Liver (tissue), 3 donors: Measurements from ENCODE around the gene TXNDC12.

Source experiments
- GABPA ChIP-seq, 2 donors: IDR thresholded peaks in 1 of 2; conservative IDR thresholded peaks in 1 of 2; 2 replicates each; pipeline ENCODE4 v1.6.1; 2016; ENCODE audit warnings: antibody characterized with exemption in 2 of 2, mild to moderate bottlenecking in 1 of 2, moderate library complexity in 1 of 2
- HNF4A ChIP-seq, 2 donors: conservative IDR thresholded peaks; 2 replicates each; pipeline ENCODE4 v1.6.1; 2016; ENCODE audit warnings: antibody characterized with exemption in 2 of 2, mild to moderate bottlenecking in 2 of 2
- JUND ChIP-seq, 2 donors: IDR thresholded peaks; 2 replicates each; pipeline ENCODE4 v1.6.1; 2016; ENCODE audit warnings: antibody characterized with exemption in 2 of 2
- NR2F2 ChIP-seq: IDR thresholded peaks from 2 replicates; pipeline ENCODE4 v1.6.1; 2016; ENCODE audit warnings: antibody characterized with exemption
- RAD21 ChIP-seq, 2 donors: IDR thresholded peaks; 2 replicates each; pipeline ENCODE4 v1.6.1; 2016; ENCODE audit warnings: antibody characterized with exemption in 2 of 2, mild to moderate bottlenecking in 2 of 2
- RXRA ChIP-seq, 2 donors: IDR thresholded peaks; 2 replicates each; pipeline ENCODE4 v1.6.1; 2017 to 2018; ENCODE audit warnings: antibody characterized with exemption in 2 of 2, mild to moderate bottlenecking in 1 of 2
- SP1 ChIP-seq: IDR thresholded peaks from 2 replicates; pipeline ENCODE4 v1.6.1; 2018; ENCODE audit warnings: antibody characterized with exemption, mild to moderate bottlenecking
- TAF1 ChIP-seq: conservative IDR thresholded peaks from 2 replicates; pipeline ENCODE4 v1.6.1; 2016; ENCODE audit warnings: antibody characterized with exemption, mild to moderate bottlenecking
- YY1 ChIP-seq: IDR thresholded peaks from 2 replicates; pipeline ENCODE4 v1.6.1; 2016; ENCODE audit warnings: antibody characterized with exemption, mild to moderate bottlenecking
- TF ChIP-seq, protein P1 (sequence below): fragments of 150-350 bp; IDR thresholded peaks from 2 replicates; pipeline ENCODE4 v1.5.1; 2017; ENCODE audit warnings: improper control_type of control experiment, low read depth, low read length; ENCODE audit not compliant: missing input control
- TF ChIP-seq, protein P2 (sequence below): IDR thresholded peaks from 2 replicates; pipeline ENCODE4 v1.6.1; 2016; ENCODE audit warnings: antibody characterized with exemption, mild to moderate bottlenecking
- TF ChIP-seq, protein P3 (sequence below): IDR thresholded peaks from 2 replicates; pipeline ENCODE4 v1.6.1; 2016; ENCODE audit warnings: antibody characterized with exemption
- TF ChIP-seq, protein P4 (sequence below): IDR thresholded peaks from 2 replicates; pipeline ENCODE4 v1.6.1; 2016; ENCODE audit warnings: antibody characterized with exemption
- donor health status: healthy.
- donor health status: healthy.

DNA sequence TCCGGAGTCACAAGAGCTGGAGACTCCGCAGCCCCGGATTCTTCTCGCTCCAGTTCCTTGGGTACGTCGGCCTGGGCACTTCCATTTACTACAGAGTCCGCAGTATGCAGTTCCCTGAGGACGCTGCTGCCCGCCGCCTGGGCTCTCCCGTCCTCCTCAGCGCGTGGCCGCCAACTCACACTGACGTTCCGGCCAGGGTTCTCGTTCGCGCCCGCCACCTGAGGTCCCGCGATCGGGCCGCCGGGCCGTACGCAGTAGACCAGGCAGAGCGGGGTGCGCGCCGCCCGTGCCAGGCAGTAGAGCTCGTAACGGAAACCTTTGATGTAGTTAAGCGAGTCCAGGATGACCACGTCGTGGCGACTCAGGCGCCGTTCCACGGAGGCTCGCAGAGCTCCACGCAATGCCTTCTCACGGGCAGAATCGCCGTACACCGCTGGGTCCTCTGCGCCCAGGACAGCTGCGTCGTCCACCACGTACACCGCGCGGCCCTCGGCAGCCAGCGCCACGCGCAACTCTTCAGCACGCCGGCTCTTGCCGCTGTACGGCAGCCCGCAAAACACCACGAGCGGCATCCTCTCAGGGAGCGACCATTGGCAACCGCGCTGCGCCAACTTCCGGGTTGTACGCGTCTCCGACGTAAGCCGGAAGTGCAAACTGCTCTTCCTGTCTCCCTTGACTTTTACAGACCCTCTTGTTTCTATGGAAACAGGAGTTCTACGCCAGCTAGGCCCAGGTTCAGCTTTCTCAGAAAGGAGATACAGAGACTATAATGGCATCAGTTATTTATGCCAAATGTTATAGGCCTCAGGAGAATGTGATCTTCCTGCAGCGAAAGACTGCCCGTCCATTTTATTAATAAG is 21.6 kb downstream of the TXNDC12 start, which contains the start of gene KTI12:
- TF ChIP-seq, protein P1, sequence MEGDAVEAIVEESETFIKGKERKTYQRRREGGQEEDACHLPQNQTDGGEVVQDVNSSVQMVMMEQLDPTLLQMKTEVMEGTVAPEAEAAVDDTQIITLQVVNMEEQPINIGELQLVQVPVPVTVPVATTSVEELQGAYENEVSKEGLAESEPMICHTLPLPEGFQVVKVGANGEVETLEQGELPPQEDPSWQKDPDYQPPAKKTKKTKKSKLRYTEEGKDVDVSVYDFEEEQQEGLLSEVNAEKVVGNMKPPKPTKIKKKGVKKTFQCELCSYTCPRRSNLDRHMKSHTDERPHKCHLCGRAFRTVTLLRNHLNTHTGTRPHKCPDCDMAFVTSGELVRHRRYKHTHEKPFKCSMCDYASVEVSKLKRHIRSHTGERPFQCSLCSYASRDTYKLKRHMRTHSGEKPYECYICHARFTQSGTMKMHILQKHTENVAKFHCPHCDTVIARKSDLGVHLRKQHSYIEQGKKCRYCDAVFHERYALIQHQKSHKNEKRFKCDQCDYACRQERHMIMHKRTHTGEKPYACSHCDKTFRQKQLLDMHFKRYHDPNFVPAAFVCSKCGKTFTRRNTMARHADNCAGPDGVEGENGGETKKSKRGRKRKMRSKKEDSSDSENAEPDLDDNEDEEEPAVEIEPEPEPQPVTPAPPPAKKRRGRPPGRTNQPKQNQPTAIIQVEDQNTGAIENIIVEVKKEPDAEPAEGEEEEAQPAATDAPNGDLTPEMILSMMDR = no peak
- TF ChIP-seq RXRA (IDR thresholded peaks at IDR 0.05) = no peak
- TF ChIP-seq, protein P2, sequence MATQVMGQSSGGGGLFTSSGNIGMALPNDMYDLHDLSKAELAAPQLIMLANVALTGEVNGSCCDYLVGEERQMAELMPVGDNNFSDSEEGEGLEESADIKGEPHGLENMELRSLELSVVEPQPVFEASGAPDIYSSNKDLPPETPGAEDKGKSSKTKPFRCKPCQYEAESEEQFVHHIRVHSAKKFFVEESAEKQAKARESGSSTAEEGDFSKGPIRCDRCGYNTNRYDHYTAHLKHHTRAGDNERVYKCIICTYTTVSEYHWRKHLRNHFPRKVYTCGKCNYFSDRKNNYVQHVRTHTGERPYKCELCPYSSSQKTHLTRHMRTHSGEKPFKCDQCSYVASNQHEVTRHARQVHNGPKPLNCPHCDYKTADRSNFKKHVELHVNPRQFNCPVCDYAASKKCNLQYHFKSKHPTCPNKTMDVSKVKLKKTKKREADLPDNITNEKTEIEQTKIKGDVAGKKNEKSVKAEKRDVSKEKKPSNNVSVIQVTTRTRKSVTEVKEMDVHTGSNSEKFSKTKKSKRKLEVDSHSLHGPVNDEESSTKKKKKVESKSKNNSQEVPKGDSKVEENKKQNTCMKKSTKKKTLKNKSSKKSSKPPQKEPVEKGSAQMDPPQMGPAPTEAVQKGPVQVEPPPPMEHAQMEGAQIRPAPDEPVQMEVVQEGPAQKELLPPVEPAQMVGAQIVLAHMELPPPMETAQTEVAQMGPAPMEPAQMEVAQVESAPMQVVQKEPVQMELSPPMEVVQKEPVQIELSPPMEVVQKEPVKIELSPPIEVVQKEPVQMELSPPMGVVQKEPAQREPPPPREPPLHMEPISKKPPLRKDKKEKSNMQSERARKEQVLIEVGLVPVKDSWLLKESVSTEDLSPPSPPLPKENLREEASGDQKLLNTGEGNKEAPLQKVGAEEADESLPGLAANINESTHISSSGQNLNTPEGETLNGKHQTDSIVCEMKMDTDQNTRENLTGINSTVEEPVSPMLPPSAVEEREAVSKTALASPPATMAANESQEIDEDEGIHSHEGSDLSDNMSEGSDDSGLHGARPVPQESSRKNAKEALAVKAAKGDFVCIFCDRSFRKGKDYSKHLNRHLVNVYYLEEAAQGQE = no peak
- peak; percentile 95 for TF ChIP-seq YY1
- TF ChIP-seq, protein P3, sequence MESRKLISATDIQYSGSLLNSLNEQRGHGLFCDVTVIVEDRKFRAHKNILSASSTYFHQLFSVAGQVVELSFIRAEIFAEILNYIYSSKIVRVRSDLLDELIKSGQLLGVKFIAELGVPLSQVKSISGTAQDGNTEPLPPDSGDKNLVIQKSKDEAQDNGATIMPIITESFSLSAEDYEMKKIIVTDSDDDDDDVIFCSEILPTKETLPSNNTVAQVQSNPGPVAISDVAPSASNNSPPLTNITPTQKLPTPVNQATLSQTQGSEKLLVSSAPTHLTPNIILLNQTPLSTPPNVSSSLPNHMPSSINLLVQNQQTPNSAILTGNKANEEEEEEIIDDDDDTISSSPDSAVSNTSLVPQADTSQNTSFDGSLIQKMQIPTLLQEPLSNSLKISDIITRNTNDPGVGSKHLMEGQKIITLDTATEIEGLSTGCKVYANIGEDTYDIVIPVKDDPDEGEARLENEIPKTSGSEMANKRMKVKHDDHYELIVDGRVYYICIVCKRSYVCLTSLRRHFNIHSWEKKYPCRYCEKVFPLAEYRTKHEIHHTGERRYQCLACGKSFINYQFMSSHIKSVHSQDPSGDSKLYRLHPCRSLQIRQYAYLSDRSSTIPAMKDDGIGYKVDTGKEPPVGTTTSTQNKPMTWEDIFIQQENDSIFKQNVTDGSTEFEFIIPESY = no peak
- TF ChIP-seq HNF4A (conservative IDR thresholded peaks at IDR 0.05) = no peak
- TF ChIP-seq RAD21 (IDR thresholded peaks at IDR 0.05) = no peak
- peak; percentile 82 to 94 for TF ChIP-seq GABPA (IDR thresholded peaks at IDR 0.05 in 1 of 2, conservative IDR thresholded peaks at IDR 0.05 in 1 of 2)
- TF ChIP-seq SP1 = peak; percentile 10
- TF ChIP-seq JUND (IDR thresholded peaks at IDR 0.05) = no peak
- TF ChIP-seq, protein P4, sequence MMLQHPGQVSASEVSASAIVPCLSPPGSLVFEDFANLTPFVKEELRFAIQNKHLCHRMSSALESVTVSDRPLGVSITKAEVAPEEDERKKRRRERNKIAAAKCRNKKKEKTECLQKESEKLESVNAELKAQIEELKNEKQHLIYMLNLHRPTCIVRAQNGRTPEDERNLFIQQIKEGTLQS = no peak
- peak; percentile 22 for TF ChIP-seq NR2F2
- TF ChIP-seq TAF1 = no peak
